Esophagus mucosa (tissue), 1 donor: ENCODE measurements around the gene TESMIN. TPM values are rescaled to one million over a fixed set of nuclear protein-coding genes. Genes with fewer than 3 reads are reported as not detected.
A peak's percentile ranks its signal among the peaks of the same experiment; 100 is the strongest.

ENCODE experiments used
- ATAC-seq: fragments of 200-7000 bp; cut with Tn5 transposase; one replicate; pipeline ENCODE4 v1.9.1; 2020
- total RNA-seq: library from RNA; stranded (reverse); gene quantifications from one replicate; pipeline ENCODE4 v1.2.4, GENCODE V29; 2023
- donor health status: DM: yes; HTN: yes; CAD: no.

Gene TESMIN
- total RNA-seq, 1 donor from 2014 or later, result 5.2 TPM

GRCh38 chr11:68709062-68709461, 42.3 kb downstream of the TESMIN start:
- no peak for ATAC-seq

- ATAC-seq, result no peak
Measured at GRCh38 chr11:68707527-68707926, 43.8 kb downstream of the TESMIN start.

GRCh38 chr11:68704887-68705286, 46.4 kb downstream of the TESMIN start:
- ATAC-seq, result no peak

- ATAC-seq, result no peak
Measured at GRCh38 chr11:68698993-68699392, 52.3 kb downstream of the TESMIN start.

GRCh38 chr11:68695531-68695930, 55.8 kb downstream of the TESMIN start:
- no peak for ATAC-seq

GRCh38 chr11:68694431-68695297, 56.7 kb downstream of the TESMIN start:
- no peak for ATAC-seq

- no peak for ATAC-seq
Measured at GRCh38 chr11:68693484-68693882, 57.8 kb downstream of the TESMIN start.

- no peak for ATAC-seq
Measured at GRCh38 chr11:68692871-68693483, 58.3 kb downstream of the TESMIN start.

GRCh38 chr11:68692115-68692514, 59.2 kb downstream of the TESMIN start:
- ATAC-seq, result no peak

- no peak for ATAC-seq
Measured at GRCh38 chr11:68691402-68691784, 59.9 kb downstream of the TESMIN start.

GRCh38 chr11:68690671-68691401, 60.5 kb downstream of the TESMIN start:
- no peak for ATAC-seq

GRCh38 chr11:68689737-68690625, 61.3 kb downstream of the TESMIN start:
- no peak for ATAC-seq

- no peak for ATAC-seq
Measured at GRCh38 chr11:68688881-68689280, 62.4 kb downstream of the TESMIN start.

- ATAC-seq, result no peak
Measured at GRCh38 chr11:68687986-68688385, 63.3 kb downstream of the TESMIN start.

GRCh38 chr11:68687311-68687710, 64.0 kb downstream of the TESMIN start:
- no peak for ATAC-seq

GRCh38 chr11:68686486-68686885, 64.8 kb downstream of the TESMIN start:
- no peak for ATAC-seq

- ATAC-seq, result no peak
Measured at GRCh38 chr11:68685656-68686380, 65.5 kb downstream of the TESMIN start.

GRCh38 chr11:68684385-68685356, 66.6 kb downstream of the TESMIN start, which contains the start of gene GAL:
TSS of gene GAL (plus strand) at chr11:68684544. CDS start at chr11:68684924, 380 bp downstream.
- peak; percentile 64 for ATAC-seq

GRCh38 chr11:68683536-68684384, 67.6 kb downstream of the TESMIN start:
- no peak for ATAC-seq
